ENCODE results near the gene BTNL8. TPM values are rescaled to one million over a fixed set of nuclear protein-coding genes. Genes with fewer than 3 reads are reported as not detected.

The BTNL8 gene
- total RNA-seq, 5 donors from 2014 or later (not counting 1 experiment from before 2014, with no cell fraction given), result not detected

DNA sequence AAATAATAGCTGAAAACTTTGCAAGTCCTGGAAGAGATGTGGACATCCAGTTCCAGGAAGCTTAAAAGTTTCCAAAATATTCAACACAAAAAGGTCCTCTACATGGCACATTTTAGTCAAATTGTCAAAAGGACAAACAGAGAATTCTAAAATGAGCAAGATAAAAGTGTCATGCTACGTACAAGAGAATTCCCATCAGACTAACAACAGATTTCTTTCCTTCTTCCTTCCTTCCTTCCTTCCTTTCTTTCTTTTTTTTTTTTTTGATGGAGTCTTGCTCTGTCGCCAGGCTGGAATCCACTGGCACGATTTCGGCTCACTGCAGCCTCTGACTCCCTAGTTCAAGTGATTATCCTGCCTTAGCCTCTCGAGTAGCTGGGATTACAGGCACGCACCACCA is 39.3 kb downstream of the BTNL8 start:
- peaks cover 5% of the 10 kb centered on the region for H3K36me3 Mint-ChIP-seq
- H3K4me3 Mint-ChIP-seq, result no peak overlapping the region

DNA sequence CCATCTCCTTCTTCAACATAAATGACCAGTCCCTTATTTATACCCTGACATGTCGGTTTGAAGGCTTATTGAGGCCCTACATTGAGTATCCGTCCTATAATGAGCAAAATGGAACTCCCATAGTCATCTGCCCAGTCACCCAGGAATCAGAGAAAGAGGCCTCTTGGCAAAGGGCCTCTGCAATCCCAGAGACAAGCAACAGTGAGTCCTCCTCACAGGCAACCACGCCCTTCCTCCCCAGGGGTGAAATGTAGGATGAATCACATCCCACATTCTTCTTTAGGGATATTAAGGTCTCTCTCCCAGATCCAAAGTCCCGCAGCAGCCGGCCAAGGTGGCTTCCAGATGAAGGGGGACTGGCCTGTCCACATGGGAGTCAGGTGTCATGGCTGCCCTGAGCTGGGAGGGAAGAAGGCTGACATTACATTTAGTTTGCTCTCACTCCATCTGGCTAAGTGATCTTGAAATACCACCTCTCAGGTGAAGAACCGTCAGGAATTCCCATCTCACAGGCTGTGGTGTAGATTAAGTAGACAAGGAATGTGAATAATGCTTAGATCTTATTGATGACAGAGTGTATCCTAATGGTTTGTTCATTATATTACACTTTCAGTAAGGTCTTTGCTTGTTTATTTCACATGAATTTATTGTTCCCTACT is 51.5 kb downstream of the BTNL8 start:
- no peaks in the 10 kb centered on the region for H3K36me3 Mint-ChIP-seq
- H3K27ac Mint-ChIP-seq, result no peak overlapping the region
- peaks cover 3 to 8% of the 10 kb centered on the region in 2 donors for H3K27me3 Mint-ChIP-seq
- DNase-seq (no peak), ATAC-seq (replicated peaks in 1 of 4) (no peak)
- Histone ChIP-seq H3K27ac (ENCODE audit: low read length) (no peak overlapping the region), H3K4me1 (ENCODE audit: control insufficient read depth in 1 of 2, extremely low read depth in 1 of 2, insufficient read depth in 2 of 2, low read length in 2 of 2) (no peaks in the 10 kb centered on the region), H3K36me3 (ENCODE audit: control insufficient read depth in 2 of 2, extremely low read depth in 1 of 2, insufficient read depth in 1 of 2, low read length in 1 of 2) (no peaks in the 10 kb centered on the region), H3K4me3 (ENCODE audit: control insufficient read depth in 1 of 2, extremely low read depth in 1 of 2, low read length in 1 of 2) (no peak overlapping the region), H3K27me3 (replicated peaks in 1 of 2; ENCODE audit: control insufficient read depth in 2 of 2, extremely low read depth in 1 of 2, insufficient read depth in 2 of 2, low read length in 1 of 2) (peaks cover 0 to 7% of the 10 kb centered on the region in 2 experiments), H3K9me3 (no peaks in the 10 kb centered on the region)
- H3K9me3 Mint-ChIP-seq, result no peaks in the 10 kb centered on the region
- H3K4me3 Mint-ChIP-seq, result no peak overlapping the region
- WGBS (ENCODE audit: insufficient coverage), result 41% methylated on average over 2 of the region's 6 CpGs
- CTCF ChIA-PET, result no interaction called here
- POLR2A ChIA-PET, result no interaction called here
- no peaks in the 10 kb centered on the region for H3K4me1 Mint-ChIP-seq

More for the DNA sequence above, 39.3 kb downstream of the BTNL8 start:
- Mint-ChIP-seq H3K27ac (no peak overlapping the region), H3K27me3 (peaks cover 35 to 52% of the 10 kb centered on the region in 2 donors), H3K9me3 (peaks cover 0 to 29% (median 20%) of the 10 kb centered on the region in 3 donors), H3K4me1 (no peaks in the 10 kb centered on the region)
- ChIA-PET POLR2A (no interaction called here), CTCF (no interaction called here)
- Histone ChIP-seq H3K4me1 (ENCODE audit: control insufficient read depth in 1 of 2, extremely low read depth in 1 of 2, insufficient read depth in 2 of 2, low read length in 2 of 2) (no peaks in the 10 kb centered on the region), H3K36me3 (ENCODE audit: control insufficient read depth in 2 of 2, extremely low read depth in 1 of 2, insufficient read depth in 1 of 2, low read length in 1 of 2) (no peaks in the 10 kb centered on the region), H3K27ac (ENCODE audit: low read length) (no peak overlapping the region), H3K4me3 (ENCODE audit: control insufficient read depth in 1 of 2, extremely low read depth in 1 of 2, low read length in 1 of 2) (no peak overlapping the region), H3K9me3 (peaks cover 11% of the 10 kb centered on the region), H3K27me3 (replicated peaks in 1 of 2; ENCODE audit: control insufficient read depth in 2 of 2, extremely low read depth in 1 of 2, insufficient read depth in 2 of 2, low read length in 1 of 2) (peaks cover 0 to 35% of the 10 kb centered on the region in 2 experiments)
- DNase-seq, result no peak
- 78% methylated on average over 1 of the region's 6 CpGs for WGBS (ENCODE audit: insufficient coverage)
- no peak for ATAC-seq (replicated peaks in 1 of 4)

DNA sequence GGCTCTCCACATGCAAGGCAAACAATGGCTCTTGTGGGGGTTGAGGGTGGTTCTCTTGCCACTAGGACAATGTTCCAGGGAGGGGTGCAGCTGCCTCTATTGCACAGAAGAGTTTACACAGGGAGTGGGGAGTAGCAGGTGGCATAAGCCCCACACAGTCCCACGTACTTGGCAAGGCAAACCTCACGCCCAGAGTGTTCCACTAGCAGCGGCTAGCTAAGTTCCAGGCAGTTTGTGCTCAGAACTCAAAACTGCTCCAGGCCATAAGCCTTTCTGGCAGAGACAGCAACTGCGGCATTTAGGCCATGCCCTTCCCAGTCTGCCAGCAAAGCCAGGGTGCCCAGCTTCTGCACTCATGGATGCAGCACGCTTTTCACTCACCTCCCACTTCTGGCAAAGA is 60.7 kb downstream of the BTNL8 start:
- H3K36me3 ChIP-seq (ENCODE audit: control insufficient read depth in 2 of 2, extremely low read depth in 1 of 2, insufficient read depth in 1 of 2, low read length in 1 of 2), result no peaks in the 10 kb centered on the region
- Mint-ChIP-seq H3K9me3 (no peaks in the 10 kb centered on the region), H3K4me1 (peaks cover 11 to 17% (median 14%) of the 10 kb centered on the region in 3 donors), H3K27ac (no peak overlapping the region), H3K27me3 (peaks cover 0 to 28% of the 10 kb centered on the region in 2 donors), H3K36me3 (no peaks in the 10 kb centered on the region), H3K4me3 (no peak overlapping the region)
- H3K4me1 ChIP-seq (ENCODE audit: control insufficient read depth in 1 of 2, extremely low read depth in 1 of 2, insufficient read depth in 2 of 2, low read length in 2 of 2), result peaks cover 0 to 12% of the 10 kb centered on the region in 2 experiments
- H3K9me3 ChIP-seq, result no peaks in the 10 kb centered on the region
- ATAC-seq (replicated peaks in 1 of 4) (no peak), DNase-seq (no peak)
- CTCF ChIA-PET, result no interaction called here
- peaks cover 0 to 16% of the 10 kb centered on the region in 2 experiments for H3K27me3 ChIP-seq (replicated peaks in 1 of 2; ENCODE audit: control insufficient read depth in 2 of 2, extremely low read depth in 1 of 2, insufficient read depth in 2 of 2, low read length in 1 of 2)
- no peak overlapping the region for H3K27ac ChIP-seq (ENCODE audit: low read length)
- peak overlapping the region in 1 of 2 donors; percentile 25 for H3K4me3 ChIP-seq (ENCODE audit: control insufficient read depth in 1 of 2, extremely low read depth in 1 of 2, low read length in 1 of 2)
- 88% methylated on average over 5 of the region's 5 CpGs for WGBS (ENCODE audit: insufficient coverage)
- POLR2A ChIA-PET, result no interaction called here

DNA sequence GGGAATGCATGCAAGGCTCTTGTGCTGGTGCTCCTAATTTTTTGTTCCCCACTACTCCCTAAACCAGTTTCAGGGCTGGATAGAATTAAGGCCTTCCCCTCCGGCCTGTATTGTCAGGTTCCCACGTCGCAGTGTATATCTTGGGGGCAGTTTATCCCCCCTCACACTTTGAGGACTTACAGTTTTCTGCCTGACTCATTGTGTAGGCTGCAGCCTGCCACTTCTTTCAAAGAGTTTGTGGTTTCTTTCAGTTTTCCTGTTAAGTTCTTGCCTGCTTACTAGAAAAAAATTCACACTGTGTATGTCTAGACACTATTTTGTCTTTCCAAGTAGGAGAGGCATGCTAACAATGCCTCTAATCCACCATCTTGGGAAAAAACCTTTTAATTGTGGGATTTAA is 61.2 kb downstream of the BTNL8 start:
- Mint-ChIP-seq H3K4me1 (peaks cover 11 to 17% (median 14%) of the 10 kb centered on the region in 3 donors), H3K9me3 (no peaks in the 10 kb centered on the region), H3K36me3 (no peaks in the 10 kb centered on the region), H3K27ac (no peak overlapping the region), H3K27me3 (peaks cover 0 to 33% of the 10 kb centered on the region in 2 donors), H3K4me3 (peak overlapping the region in 1 of 3 donors; percentile 19)
- no peaks in the 10 kb centered on the region for H3K36me3 ChIP-seq (ENCODE audit: control insufficient read depth in 2 of 2, extremely low read depth in 1 of 2, insufficient read depth in 1 of 2, low read length in 1 of 2)
- POLR2A ChIA-PET, result no interaction called here
- H3K4me1 ChIP-seq (ENCODE audit: control insufficient read depth in 1 of 2, extremely low read depth in 1 of 2, insufficient read depth in 2 of 2, low read length in 2 of 2), result peaks cover 0 to 12% of the 10 kb centered on the region in 2 experiments
- peaks cover 0 to 16% of the 10 kb centered on the region in 2 experiments for H3K27me3 ChIP-seq (replicated peaks in 1 of 2; ENCODE audit: control insufficient read depth in 2 of 2, extremely low read depth in 1 of 2, insufficient read depth in 2 of 2, low read length in 1 of 2)
- peak overlapping the region in 1 of 2 donors; percentile 25 for H3K4me3 ChIP-seq (ENCODE audit: control insufficient read depth in 1 of 2, extremely low read depth in 1 of 2, low read length in 1 of 2)
- CTCF ChIA-PET, result no interaction called here
- H3K9me3 ChIP-seq, result no peaks in the 10 kb centered on the region
- no peak overlapping the region for H3K27ac ChIP-seq (ENCODE audit: low read length)
- ATAC-seq (replicated peaks in 1 of 4) (peak in 2 of 4 experiments; percentile 41 to 62), DNase-seq (no peak)
- 0% methylated on average over 1 of the region's 3 CpGs for WGBS (ENCODE audit: insufficient coverage)

DNA sequence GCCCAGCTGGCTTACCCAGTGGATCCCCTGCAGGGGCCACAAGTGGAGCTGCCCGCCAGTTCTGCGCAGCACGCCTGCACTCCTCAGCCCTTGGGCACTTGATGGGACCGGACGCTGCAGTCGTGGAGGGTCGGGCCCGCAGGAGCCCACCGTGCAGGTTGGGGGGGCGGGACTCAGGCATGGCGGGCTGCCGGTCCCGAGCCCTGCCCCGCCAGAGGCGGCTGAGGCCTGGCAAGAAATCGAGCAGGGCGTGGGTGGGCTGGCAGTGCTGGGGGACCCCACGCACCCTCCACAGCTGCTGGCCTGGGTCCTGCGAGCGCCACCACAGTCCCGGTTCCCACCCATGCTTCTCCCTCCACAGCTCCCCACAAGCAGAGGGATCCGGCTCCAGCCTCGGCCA is 70.4 kb downstream of the BTNL8 start:
- no peaks in the 10 kb centered on the region for H3K9me3 ChIP-seq
- Mint-ChIP-seq H3K36me3 (no peaks in the 10 kb centered on the region), H3K4me1 (no peaks in the 10 kb centered on the region), H3K27me3 (peaks cover 0 to 19% of the 10 kb centered on the region in 2 donors), H3K9me3 (no peaks in the 10 kb centered on the region), H3K4me3 (no peak overlapping the region), H3K27ac (no peak overlapping the region)
- H3K4me3 ChIP-seq (ENCODE audit: control insufficient read depth in 1 of 2, extremely low read depth in 1 of 2, low read length in 1 of 2), result no peak overlapping the region
- 92% methylated on average over 18 of the region's 23 CpGs for WGBS (ENCODE audit: insufficient coverage)
- no peaks in the 10 kb centered on the region for H3K4me1 ChIP-seq (ENCODE audit: control insufficient read depth in 1 of 2, extremely low read depth in 1 of 2, insufficient read depth in 2 of 2, low read length in 2 of 2)
- ATAC-seq (replicated peaks in 1 of 4) (no peak), DNase-seq (no peak)
- ChIA-PET CTCF (no interaction called here), POLR2A (no interaction called here)
- no peak overlapping the region for H3K27ac ChIP-seq (ENCODE audit: low read length)
- peaks cover 0 to 6% of the 10 kb centered on the region in 2 experiments for H3K27me3 ChIP-seq (replicated peaks in 1 of 2; ENCODE audit: control insufficient read depth in 2 of 2, extremely low read depth in 1 of 2, insufficient read depth in 2 of 2, low read length in 1 of 2)
- no peaks in the 10 kb centered on the region for H3K36me3 ChIP-seq (ENCODE audit: control insufficient read depth in 2 of 2, extremely low read depth in 1 of 2, insufficient read depth in 1 of 2, low read length in 1 of 2)

DNA sequence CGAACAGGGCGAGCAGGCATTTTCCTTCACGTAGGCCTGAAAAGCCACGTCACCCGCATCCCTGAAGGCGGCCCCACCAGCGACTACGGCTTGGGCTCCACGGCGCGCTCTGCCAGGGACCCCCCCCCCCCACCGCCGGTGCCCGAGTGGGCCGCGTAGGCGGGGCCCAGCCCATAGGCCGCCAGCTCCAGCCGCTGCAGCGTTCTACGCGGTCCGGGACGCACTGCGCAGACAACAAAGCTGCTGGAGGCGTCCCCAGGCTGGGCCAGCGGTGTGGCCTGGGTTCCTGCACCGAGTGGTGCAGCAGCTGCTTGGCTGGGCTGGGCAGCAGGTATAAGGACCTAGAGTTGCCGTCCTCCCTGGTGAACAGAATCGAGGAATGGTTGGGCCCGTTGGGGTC is 71.4 kb downstream of the BTNL8 start:
- WGBS (ENCODE audit: insufficient coverage), result 96% methylated on average over 24 of the region's 31 CpGs
- no peak overlapping the region for H3K27ac Mint-ChIP-seq
- no peaks in the 10 kb centered on the region for H3K4me1 ChIP-seq (ENCODE audit: control insufficient read depth in 1 of 2, extremely low read depth in 1 of 2, insufficient read depth in 2 of 2, low read length in 2 of 2)
- H3K36me3 ChIP-seq (ENCODE audit: control insufficient read depth in 2 of 2, extremely low read depth in 1 of 2, insufficient read depth in 1 of 2, low read length in 1 of 2), result no peaks in the 10 kb centered on the region
- H3K4me3 ChIP-seq (ENCODE audit: control insufficient read depth in 1 of 2, extremely low read depth in 1 of 2, low read length in 1 of 2), result no peak overlapping the region
- ChIA-PET POLR2A (no interaction called here), CTCF (no interaction called here)
- H3K36me3 Mint-ChIP-seq, result no peaks in the 10 kb centered on the region
- H3K9me3 ChIP-seq, result no peaks in the 10 kb centered on the region
- no peak overlapping the region for H3K27ac ChIP-seq (ENCODE audit: low read length)
- H3K4me3 Mint-ChIP-seq, result no peak overlapping the region
- H3K4me1 Mint-ChIP-seq, result peaks cover 0 to 3% (median 0%) of the 10 kb centered on the region in 3 donors
- no peaks in the 10 kb centered on the region for H3K9me3 Mint-ChIP-seq
- DNase-seq (no peak), ATAC-seq (replicated peaks in 1 of 4) (no peak)
- peaks cover 0 to 12% of the 10 kb centered on the region in 2 donors for H3K27me3 Mint-ChIP-seq
- H3K27me3 ChIP-seq (replicated peaks in 1 of 2; ENCODE audit: control insufficient read depth in 2 of 2, extremely low read depth in 1 of 2, insufficient read depth in 2 of 2, low read length in 1 of 2), result peaks cover 0 to 6% of the 10 kb centered on the region in 2 experiments

Data from T-cell (primary cell).